Inflammatory macrophage treated with lipopolysaccharide for 4 hours (primary cell): ENCODE measurements around the gene PPP1R11.
"Not testable (repeated sequence)": the region's sequence is repeated elsewhere in the genome, so short reads cannot be mapped to it uniquely, and the experiment has no call there.

Experiments used
- DNase-seq: peaks from one replicate; pipeline ENCODE4 v3.0.0-alpha.2; 2020

PPP1R11 gene

DNA sequence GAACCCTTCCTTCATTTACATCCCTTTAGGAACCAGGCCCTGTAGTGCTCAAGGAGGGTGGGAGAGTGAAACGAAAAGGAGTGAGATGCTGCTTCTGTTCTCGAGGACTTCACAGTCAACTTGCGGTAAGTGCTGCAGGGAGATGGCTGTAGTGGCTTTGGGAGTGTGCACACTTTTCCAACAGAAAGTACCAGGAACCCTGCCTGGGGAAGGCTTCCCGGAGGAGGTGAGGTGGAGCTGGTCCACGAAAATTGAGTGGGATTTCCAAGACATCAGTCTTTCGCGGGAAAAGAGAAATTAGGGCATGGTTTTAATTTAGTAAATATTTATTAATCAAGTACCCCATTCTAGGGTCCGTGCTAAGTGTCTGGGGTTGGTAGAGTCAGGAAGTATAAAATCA lies 33.2 kb downstream of the PPP1R11 start:
- DNase-seq: no peak

DNA sequence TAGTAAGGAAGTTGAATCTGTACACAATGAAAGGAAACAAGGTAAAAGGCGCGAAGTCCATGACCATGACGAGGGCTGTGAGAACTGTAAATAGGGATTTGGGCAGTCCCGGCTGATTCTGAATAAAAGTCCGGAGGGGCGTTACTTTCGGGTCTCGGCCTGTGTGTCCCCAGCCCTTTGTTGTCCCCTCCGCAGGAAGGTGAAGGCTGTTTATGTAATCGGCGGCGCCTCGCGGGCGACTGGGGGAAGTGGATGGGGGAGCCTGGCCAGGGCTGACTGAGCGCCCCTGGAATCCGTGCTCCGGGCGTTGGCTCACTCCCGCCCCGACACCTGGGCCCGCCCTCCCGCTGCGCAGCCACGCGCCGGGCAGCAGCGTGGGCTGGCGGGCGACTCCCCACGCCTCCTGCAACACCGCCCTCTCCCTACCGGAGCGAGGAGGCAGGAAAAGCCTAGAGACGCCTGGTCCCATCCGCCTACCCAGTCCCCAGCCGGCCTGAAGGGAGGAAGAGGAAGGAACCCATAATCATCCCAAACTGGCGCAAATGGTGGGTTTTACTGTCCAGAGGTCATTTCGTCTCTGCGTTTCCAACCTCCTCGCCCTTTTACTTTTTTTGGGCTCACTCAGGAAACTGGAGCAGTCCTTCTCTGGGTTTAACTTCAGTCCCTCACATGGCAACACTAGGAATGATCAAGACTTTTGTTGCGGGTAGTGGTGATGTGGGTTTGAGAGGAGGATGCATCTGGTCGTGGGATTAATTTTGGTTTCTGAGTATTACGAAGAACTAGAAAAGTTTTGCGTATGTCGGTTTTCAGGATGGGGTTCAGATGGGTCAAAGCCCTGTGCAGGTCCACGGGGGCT lies 33.8 kb downstream of the PPP1R11 start:
- no peak for DNase-seq

DNA sequence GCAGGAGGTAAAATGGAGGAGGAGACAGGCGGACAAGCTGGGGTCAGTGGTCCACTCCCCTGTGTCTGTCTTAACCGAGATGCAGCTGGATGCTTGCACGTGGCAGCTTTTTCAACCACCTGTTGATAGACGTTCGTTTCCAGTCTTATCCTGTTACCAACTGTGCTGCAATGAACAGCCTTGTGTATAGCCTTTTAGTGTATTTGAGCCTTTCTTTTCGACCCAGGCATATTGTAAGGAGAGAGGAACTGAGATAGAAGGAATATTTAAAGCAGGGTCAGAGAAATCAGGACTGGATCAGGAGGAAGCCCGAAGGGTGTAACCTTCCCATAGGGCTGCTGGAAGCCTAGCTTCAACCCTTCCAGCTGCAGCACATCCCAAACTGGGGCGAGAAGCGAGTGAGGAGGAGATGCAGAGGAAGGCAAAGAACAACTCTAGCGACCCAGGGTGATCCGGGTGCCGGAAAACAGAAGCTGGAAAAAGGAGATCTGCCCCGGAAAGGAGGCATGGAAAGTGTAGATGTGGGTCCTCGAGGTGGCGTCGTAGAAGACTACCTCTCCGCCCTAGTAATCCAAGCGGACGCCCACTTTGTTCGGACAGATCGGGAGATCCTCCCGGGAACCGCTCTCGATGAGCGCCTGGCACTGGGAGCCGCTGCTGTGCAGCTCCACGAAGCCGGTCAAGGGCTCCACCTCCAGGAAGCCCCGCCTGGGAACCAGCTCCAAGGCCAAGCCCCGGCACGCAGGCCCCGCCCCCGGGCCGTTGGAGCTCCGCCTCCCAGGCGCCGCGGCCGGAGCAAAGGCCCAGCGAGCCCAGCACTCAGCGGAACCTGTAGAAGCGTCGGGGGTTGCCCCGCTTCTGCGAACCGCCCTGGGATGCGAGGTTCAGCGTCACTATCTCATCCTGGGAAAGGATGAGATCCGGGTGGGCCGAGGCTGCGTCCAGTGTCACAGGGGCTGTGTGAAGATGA lies 34.7 kb downstream of the PPP1R11 start:
- peak; percentile 93 for DNase-seq

DNA sequence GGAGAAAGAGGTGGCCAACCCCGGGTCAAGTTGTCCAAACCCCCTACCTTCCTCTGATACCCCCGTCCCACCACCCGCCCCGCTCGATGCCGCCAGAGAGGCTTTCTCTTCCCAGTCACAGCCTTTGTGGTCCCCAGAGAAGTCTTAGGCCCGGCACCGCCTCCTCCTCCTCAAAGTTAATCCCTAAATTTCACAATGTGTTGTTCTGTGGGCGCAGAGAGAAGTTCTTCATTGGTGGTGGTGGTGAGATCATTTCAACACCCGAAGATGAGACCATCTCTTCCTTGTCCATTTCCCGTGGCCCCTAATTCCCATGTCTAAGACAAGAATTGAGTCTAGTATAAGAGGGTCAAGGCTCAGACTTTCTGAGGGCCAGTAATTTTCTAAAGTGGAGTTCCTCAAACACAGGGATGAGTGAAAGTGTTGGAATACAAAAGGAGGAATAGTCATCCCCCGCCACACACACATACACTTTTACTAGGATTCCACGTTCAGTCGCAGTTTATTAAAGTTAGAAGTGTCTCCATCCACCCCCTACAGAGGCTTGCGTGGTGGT lies 35.5 kb downstream of the PPP1R11 start:
- peak; percentile 96 for DNase-seq

DNA sequence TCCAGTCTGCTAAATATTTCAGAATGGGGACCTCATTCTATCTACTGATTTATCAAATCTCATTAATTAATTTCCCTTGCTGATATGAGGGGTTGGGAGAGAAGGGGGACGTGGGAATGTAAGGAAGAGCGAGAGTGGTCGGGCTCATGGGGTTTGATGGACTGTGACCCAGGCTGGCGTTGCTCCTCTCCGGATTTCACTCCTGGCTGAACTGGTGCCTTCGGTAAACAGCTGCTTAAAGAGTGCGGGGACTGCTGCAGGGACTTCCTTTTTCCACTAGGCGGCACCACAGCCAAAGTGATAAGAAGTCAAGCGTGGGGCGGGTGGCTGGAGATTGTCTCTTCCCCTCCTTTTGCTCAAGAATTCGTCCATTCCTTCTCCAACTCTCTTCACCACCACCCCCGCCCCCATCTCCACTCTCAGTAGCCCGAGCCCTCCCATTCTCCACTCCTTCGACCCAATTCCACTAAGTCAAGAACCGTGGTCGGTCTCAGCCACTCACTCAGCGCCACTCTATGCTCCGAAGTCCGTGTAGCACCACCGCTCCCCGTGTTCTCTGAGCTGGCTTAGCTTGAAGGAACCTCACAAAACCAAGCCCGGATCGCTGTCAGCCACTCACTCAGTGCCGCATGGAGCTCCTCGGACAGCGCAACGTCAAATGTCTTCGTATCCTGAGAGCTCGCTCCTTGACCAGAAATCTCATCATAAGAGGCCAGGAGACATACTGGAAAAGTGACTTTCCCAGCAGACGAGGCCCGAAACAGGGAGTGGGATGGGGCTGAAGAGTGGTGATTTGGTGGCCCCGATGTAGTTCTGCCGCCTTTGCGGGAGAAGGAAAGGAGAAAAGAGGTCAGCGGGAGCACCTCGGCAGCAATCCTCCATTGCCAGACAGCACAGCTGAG lies 36.2 kb downstream of the PPP1R11 start:
- peak; percentile 89 for DNase-seq

DNA sequence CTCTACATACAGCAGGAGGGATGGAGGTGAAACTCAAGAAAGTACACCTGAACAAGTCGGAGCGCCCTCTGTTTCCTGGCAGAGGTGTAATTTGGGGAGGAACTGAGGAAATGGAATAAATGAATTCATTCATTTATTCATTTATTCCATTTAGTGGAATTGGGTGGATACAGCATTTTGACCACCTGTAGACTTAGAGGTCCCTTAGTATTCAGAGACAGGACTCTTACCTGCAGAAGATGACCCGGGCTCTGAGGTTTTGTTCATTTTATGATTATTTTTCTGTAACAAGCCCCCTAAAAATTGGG lies 36.8 kb downstream of the PPP1R11 start:
- DNase-seq: no peak

DNA sequence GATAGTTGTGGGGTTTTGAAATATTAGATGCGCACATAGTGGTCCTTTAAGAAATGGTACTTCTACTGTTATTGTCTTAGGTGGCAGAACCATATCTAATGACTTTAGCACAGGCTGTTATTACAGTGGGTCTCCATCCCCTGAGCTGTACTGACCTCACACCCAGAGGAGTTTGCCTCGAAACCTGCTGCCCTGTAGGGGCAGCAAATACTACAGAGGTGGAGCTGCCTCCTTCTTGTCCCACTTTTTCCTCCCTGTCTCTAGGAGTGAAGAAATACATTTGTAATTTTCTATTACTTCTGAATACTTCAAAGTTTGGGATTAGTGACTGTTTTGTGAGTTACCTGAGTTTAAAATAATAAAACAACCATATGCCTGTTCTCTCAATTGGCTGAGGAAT lies 37.7 kb downstream of the PPP1R11 start:
- no peak for DNase-seq

DNA sequence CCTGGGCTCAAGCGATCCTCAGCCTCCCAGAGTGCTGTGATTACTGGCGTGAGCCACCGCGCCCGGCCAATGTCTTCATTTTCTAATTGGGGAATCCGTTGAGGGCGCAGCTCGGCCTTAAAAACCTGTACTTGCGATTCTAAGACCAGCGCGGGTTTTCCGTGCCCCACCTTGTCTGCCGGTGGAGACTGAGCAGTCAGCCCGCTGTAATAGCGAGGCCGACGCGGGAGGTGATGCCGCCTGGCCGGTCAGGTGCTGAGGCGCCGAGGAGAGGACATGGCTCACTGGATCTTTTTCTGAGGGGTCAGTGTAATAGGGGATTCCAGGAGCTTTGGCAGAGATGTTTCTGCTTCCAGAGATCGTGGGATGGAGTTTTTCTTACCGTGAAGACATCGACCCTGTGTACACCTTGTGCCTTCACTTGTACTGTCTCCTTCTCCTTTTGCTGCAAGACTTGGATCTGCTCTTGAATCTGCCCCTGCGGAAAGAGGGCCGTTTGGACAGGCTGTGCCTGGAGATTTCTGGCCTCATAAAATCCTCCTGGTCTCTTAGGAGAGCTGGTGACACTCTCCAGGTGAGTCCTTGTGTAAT lies 44.4 kb downstream of the PPP1R11 start:
- no peak for DNase-seq

DNA sequence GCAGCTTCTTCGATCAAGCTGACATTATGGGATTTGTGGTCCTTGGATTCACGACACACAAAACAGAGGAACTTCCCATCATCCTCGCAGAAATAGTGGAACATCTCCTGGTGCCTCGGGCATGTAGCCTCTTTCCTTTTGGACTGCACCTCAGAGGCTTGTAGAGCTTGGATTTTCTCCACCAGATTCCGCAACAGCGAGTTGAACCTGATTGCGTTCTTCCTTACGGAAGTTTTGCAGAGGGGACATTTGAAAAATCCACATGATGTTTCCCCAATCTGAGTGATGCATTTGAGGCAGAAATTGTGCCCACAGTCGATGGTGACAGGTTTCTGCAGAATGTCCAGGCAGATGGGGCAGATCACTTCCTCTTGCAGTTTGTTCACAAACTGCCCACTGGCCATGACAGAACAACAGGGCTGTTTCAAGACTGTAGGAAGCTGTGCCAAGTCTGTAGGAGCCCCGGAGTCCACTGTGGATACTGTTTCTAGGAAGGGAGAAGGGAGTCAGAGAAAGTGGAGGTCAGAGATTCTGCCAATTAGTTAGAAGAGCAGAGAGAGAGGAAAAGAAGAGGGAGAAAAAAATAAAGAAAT lies 45.5 kb downstream of the PPP1R11 start:
- DNase-seq: peak; percentile 72

DNA sequence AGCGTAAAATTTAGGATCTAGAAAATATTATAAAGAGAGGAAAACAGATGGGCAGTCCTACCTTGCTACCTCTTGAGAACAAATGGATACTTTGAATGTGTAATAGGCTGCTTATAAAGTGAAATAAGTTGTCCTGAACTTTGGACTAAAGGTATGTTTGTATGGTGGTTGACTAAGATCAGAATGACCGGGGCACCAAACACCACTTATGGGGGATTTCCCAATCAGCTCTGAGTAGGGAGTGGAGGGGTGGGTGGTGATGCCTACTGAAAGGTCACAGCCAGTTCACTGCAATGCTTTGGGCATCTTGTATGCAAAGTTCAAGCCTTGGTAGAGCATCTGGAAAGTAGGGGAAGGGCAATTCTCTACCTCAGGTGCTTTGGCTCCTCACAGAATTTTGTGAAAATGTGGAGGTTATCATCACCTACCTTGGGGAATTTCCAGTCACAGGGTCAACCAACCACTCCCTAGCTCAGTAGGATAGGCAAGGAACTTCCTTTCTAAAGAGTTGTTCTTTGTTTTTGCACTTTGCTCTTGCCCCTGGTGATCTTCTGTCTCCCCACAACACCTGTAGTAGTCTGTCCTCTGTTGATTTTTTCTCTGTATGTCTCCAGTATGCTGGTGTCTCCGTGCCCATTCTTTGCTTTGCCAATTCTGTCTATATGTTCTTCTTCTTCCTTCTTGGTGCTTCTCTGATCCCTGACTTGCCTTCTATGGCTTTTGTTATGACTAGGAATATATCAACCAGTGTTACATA lies 46.2 kb downstream of the PPP1R11 start, which contains the start of gene TRIM31:
TRIM31 (minus strand) TSS at position 88 of the 757 bp plus-strand sequence. CDS start 285 bp downstream, outside the sequence.
- DNase-seq: peak; percentile 66

DNA sequence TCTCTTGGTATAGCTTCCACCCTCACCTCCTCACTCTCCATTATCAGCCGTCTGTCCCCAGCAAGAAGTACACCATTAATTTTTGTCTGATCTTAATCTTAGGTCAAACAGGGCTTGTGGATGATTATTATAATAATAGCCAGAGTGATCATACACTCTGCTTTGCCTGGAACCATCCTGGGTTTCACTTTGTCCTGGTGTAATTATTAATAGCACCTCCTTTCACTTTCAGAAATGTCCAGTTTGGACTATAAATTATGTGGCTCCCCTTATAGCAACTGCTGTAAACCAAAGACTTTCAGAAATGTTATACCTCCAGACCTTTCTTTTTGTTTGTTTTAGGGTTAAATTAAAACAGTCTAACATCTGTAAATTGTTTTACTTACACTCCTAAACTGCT lies 46.8 kb downstream of the PPP1R11 start:
- peak; percentile 46 for DNase-seq

DNA sequence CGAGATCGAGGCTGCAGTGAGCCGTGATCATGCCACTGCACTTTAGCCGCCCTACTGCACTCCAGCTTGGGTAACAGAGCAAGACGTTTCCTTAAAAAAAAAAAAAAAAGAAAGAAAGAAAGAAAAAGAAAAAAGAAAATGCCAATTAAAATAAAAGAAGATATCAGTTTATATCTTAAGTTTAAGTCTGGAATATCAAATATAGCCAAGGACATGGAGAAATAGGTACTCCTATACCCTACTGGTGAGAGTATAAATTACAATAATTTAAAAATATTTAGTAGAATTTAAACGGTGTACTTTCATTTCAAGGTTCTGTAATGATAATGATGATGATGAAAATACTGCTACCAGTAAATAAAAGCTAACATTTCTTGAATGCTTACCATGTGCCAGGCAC lies 49.7 kb downstream of the PPP1R11 start:
- no peak for DNase-seq

DNA sequence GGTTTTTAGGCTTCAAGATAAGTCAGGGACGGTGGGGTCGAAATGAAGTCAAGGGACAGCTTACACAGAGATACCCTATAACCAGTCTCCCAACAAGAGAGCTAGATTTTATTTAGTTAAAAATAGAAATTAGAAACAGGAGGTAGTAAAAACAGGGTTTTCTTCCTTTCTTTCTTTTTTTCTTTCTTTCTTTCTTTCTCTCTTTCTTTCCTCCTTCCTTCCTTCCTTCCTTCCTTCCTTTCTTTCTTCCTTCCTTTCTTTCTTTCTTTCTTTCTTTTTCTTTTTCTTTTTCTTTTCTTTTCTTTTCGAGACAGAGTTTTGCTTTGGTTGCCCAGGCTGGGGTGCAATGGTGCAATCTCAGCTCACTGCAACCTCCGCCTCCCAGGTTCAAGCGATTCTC lies 51.7 kb downstream of the PPP1R11 start:
- DNase-seq: not testable (repeated sequence)
